Thoracic aorta (tissue), 2 donors: ENCODE measurements around the gene MYO9A. TPM values are rescaled to one million over a fixed set of nuclear protein-coding genes. Genes with fewer than 3 reads are reported as not detected.

ENCODE experiments used
- ATAC-seq: fragments of 150-250 bp; one replicate; pipeline ENCODE4 v1.8.0; 2017; ENCODE audit warnings: low read depth; ENCODE audit not compliant: insufficient number of reproducible peaks, low FRiP score
- DNase-seq: peaks from one replicate; pipeline ENCODE4 v3.0.0-alpha.2; 2020; ENCODE audit warnings: low spot score
- H3K27ac ChIP-seq, 2 donors: fragments of 200-600 bp; sonication (generic); 1 replicate in 1 of 2; 2 replicates in 1 of 2; pipeline ENCODE4 v1.5.1; 2016; ENCODE audit warnings: mild to moderate bottlenecking in 2 of 2, moderate library complexity in 2 of 2
- H3K27me3 ChIP-seq: fragments of 200-600 bp; sonication (generic); replicated peaks from 2 replicates; pipeline ENCODE4 v1.6.0; 2016; ENCODE audit warnings: mild to moderate bottlenecking; ENCODE audit not compliant: insufficient read depth
- H3K36me3 ChIP-seq: fragments of 200-600 bp; sonication (generic); one replicate; pipeline ENCODE4 v1.5.1; 2016
- H3K4me1 ChIP-seq, 2 donors: fragments of 200-600 bp; sonication (generic); 1 replicate in 1 of 2; 2 replicates in 1 of 2; pipeline versions ENCODE4 v1.5.1 to v1.6.0; 2016; ENCODE audit warnings: low read depth in 2 of 2, mild to moderate bottlenecking in 1 of 2; ENCODE audit not compliant: control insufficient read depth in 1 of 2
- H3K4me3 ChIP-seq: fragments of 200-600 bp; sonication (generic); 2 replicates; pipeline ENCODE4 v1.5.1; 2016; ENCODE audit warnings: mild to moderate bottlenecking
- H3K9me3 ChIP-seq: fragments of 200-600 bp; sonication (generic); 2 replicates; pipeline ENCODE4 v1.5.1; 2016
- total RNA-seq, 2 donors: library from RNA; depleted of rRNA; stranded (reverse); fragments of >200 nt; gene quantifications; one replicate each; pipeline versions ENCODE4 v1.1.0 to v1.2.3, GENCODE V29; 2016
- TF ChIP-seq, protein P1 (sequence below): fragments of 200-600 bp; sonication (generic); IDR thresholded peaks from one replicate; pipeline ENCODE4 v1.5.1; 2019; ENCODE audit warnings: antibody characterized with exemption

Gene MYO9A
- total RNA-seq, 2 donors from 2014 or later: 48.2 to 57.4 TPM

DNA sequence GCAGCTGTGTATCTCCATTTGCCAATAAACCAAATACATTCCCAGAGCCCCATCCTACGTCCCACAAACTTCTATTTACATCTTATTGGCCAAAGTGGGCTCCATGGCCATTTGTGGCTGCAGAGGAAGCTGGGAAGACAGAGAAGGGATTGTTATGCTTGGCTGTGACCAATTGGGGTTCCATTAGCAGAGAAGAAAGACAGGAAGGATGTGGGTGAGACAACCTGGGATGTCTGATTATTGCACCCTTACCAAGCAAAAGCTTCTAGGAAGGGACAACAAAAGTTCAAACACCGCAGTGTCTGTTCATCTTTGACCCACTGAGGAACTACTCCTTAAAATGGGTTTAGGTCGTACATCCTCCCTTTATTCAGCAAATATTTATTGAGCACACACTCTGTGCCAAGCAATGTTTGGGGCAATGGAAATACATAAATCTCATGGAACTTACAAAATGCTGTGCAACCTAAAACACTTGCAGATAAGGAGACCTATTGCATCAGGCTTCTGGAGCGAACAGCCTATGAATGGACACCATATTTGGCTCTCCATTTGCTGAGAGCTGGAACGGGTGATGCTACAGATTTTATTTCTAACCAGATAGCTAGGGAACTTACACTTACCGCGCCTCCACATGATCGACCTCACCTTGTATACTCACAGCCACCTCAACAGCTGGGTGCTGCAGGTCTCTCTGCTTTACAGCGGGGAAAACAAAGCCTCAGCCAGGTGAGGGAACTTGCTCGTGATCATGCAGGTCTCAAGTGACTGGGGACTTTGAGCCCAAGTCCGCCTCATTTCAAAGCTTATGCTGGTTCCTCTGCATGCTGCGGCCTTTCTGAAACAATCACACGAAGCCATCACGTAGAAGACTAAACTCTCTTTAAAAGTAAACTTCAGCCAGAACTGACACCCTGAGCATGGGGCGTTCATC lies 329.0 kb downstream of the MYO9A start:
- Histone ChIP-seq H3K27ac (no peak overlapping the region), H3K27me3 (no peaks in the 10 kb centered on the region), H3K9me3 (no peaks in the 10 kb centered on the region), H3K36me3 (no peaks in the 10 kb centered on the region), H3K4me3 (no peak overlapping the region), H3K4me1 (no peaks in the 10 kb centered on the region)
- ATAC-seq: no peak
- no peak for DNase-seq
- TF ChIP-seq, protein P1, sequence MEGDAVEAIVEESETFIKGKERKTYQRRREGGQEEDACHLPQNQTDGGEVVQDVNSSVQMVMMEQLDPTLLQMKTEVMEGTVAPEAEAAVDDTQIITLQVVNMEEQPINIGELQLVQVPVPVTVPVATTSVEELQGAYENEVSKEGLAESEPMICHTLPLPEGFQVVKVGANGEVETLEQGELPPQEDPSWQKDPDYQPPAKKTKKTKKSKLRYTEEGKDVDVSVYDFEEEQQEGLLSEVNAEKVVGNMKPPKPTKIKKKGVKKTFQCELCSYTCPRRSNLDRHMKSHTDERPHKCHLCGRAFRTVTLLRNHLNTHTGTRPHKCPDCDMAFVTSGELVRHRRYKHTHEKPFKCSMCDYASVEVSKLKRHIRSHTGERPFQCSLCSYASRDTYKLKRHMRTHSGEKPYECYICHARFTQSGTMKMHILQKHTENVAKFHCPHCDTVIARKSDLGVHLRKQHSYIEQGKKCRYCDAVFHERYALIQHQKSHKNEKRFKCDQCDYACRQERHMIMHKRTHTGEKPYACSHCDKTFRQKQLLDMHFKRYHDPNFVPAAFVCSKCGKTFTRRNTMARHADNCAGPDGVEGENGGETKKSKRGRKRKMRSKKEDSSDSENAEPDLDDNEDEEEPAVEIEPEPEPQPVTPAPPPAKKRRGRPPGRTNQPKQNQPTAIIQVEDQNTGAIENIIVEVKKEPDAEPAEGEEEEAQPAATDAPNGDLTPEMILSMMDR: no peak

DNA sequence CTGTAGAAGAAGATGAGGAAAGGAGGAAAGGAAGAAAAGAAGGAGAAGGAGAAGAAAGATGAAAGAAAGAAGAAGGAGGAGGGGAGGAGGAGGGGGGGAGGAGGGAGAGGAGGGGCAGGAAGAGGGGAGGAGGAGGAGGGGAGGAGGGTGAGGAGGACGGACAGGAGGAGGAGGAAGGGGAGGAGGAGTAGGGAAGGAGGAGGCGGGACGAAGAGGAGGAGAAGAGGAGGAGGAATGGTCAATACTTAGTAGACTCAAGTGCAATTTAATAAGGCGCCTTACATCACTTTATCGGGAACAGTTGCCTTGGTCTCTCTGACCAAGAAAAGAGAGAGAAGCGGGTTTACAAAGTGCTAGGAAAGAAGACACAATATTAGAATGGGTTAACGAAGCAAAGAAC lies 331.3 kb downstream of the MYO9A start:
- Histone ChIP-seq H3K4me3 (no peak overlapping the region), H3K27me3 (no peaks in the 10 kb centered on the region), H3K36me3 (no peaks in the 10 kb centered on the region), H3K4me1 (peaks cover 4 to 22% of the 10 kb centered on the region in 2 donors), H3K27ac (no peak overlapping the region), H3K9me3 (no peaks in the 10 kb centered on the region)
- TF ChIP-seq, protein P1: no peak
- DNase-seq: no peak
- no peak for ATAC-seq

DNA sequence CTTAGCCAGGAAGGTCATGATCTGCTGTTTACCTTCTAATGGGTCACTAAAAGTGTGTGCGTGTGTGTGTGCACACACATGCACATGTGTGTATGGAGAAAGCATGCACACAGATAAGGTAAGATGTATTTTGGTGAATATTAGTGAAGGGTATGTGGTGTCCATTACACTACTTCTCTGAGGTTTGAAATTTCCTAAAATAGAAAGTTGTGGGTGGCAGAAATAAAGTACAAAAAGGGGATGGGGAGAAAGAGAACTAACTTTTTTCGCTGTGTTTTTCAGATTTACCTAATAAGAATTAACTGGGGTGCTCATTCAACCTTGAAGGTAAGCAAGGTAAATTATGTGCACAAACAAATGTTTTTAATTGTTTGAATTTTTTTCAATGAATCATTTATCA lies 332.0 kb downstream of the MYO9A start:
- Histone ChIP-seq H3K4me1 (peaks cover 4 to 29% of the 10 kb centered on the region in 2 donors), H3K27me3 (no peaks in the 10 kb centered on the region), H3K36me3 (no peaks in the 10 kb centered on the region), H3K27ac (no peak overlapping the region), H3K9me3 (no peaks in the 10 kb centered on the region), H3K4me3 (no peak overlapping the region)
- TF ChIP-seq, protein P1: no peak
- no peak for ATAC-seq
- DNase-seq: no peak

DNA sequence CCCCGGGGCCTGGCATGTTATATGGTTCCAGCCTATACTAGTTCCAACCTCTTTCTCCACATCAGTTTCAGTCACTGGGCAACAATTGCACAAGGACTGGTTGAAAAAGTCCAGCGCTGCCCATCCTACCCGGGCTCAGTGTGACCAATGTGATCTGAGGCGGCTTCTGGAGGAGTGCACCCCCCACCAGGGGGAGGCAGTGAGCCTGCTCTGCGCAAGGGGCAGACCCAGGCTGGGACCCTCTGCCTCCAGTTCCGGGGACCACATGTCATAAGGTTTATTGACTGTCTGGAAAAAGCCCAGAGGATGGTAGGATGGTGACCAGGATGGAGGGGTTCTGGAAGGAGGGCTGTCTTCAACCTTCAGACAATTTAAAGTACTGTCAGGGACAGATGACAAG lies 333.2 kb downstream of the MYO9A start:
- Histone ChIP-seq H3K4me3 (no peak overlapping the region), H3K9me3 (no peaks in the 10 kb centered on the region), H3K27ac (no peak overlapping the region), H3K36me3 (no peaks in the 10 kb centered on the region), H3K4me1 (peaks cover 9 to 42% of the 10 kb centered on the region in 2 donors), H3K27me3 (no peaks in the 10 kb centered on the region)
- DNase-seq (no peak), ATAC-seq (no peak)
- TF ChIP-seq, protein P1: no peak

DNA sequence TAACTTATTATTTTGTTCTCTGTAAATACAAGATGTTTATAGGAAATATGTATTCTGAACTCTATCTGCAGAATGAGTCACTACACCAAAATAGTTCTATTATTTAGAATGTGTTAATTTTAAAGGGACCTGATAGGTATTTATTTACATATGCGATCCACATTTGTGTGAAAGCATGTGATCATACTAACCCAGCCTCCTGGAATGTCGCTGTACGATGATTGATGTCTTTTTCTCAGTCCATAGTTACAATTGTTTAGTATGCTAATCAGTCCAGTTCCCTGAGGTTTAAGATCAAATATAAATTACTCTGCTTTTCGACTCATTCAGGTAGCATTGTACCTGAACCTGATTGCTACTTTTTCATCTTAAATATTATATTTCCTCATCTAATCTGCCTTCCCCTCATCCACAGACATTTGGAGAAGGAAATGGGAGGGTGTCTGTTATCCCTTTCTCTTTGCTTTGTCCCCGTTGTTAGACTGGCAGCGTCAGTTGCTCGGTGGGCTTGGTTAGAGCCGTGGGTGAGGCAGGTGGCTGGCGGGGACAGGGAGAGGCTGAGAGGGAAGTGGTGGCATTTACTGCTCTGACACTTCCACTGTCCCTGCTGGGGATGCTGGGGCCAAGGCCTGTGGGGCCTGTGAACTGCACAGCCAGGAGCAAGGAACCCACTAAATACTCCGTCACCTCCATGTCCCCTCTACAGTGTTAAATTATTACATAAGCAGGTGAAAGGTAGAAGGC lies 335.4 kb downstream of the MYO9A start:
- TF ChIP-seq, protein P1: no peak
- Histone ChIP-seq H3K4me1 (peaks cover 9 to 63% of the 10 kb centered on the region in 2 donors), H3K36me3 (no peaks in the 10 kb centered on the region), H3K4me3 (no peak overlapping the region), H3K27me3 (no peaks in the 10 kb centered on the region), H3K9me3 (no peaks in the 10 kb centered on the region), H3K27ac (peak overlapping the region; percentile 74 to 91)
- ATAC-seq: no peak
- no peak for DNase-seq
